Stimulated activated CD8-positive, alpha-beta memory T cell treated with anti-CD3 and anti-CD28 coated beads, Interleukin-4, amount 100 ng/mL, for 4 hours (primary cell): ENCODE data around the gene KY.

Experiments used
- DNase-seq, 2 donors: peaks; one replicate each; pipeline ENCODE4 v3.0.0-alpha.2; 2020; ENCODE audit warnings: low read depth in 2 of 2, low spot score in 1 of 2

KY gene

GRCh38 chr3:134620476-134621115 is 30.2 kb downstream of the KY start:
- DNase-seq: no peak

- no peak for DNase-seq
Observed at GRCh38 chr3:134619884-134620445, 30.9 kb downstream of the KY start.

GRCh38 chr3:134619301-134619615 is 31.6 kb downstream of the KY start:
- no peak for DNase-seq

GRCh38 chr3:134618478-134619300 is 32.1 kb downstream of the KY start:
- no peak for DNase-seq

- no peak for DNase-seq
Observed at GRCh38 chr3:134617608-134618477, 33.0 kb downstream of the KY start.

DNA sequence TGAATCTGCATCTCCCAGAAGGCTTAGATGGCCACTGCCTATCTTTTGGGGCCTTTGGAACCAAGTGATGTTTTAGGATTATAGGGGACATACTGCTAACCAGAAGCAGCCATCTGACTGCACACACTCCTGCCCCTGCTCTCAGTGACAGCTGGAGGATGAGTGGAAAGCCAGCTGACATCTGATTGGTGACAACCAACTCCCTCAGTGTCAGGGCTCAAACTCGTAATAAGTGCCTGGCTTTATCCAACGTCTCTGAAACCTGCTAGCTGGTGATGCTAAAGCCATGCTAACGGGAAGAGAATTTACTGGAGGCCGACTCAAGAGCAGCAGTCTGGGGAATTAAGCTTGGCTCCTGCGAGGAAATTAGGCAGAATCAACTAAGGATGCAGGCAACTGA is 35.1 kb downstream of the KY start:
- DNase-seq: no peak

DNA sequence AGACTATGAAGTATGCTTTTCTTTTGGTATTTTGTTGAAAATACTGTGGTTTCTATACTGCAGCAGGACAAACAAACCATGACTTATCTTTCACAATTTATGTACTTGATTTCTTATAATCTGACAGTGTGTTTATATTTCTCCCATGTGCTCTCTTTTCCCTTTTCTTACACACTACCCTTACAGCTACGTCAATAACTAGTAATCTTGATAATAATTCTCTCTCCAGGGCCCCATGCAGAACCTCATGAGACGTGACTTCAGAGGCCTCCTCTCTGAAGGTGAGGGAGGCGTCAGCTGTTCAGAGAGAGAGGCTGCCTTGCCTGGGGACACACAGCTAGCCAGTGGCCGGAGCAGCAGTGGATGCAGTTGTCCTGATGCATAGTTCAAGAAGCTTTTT is 35.9 kb downstream of the KY start:
- DNase-seq: no peak

- no peak for DNase-seq
Observed at GRCh38 chr3:134613006-134613520, 37.8 kb downstream of the KY start.

DNA sequence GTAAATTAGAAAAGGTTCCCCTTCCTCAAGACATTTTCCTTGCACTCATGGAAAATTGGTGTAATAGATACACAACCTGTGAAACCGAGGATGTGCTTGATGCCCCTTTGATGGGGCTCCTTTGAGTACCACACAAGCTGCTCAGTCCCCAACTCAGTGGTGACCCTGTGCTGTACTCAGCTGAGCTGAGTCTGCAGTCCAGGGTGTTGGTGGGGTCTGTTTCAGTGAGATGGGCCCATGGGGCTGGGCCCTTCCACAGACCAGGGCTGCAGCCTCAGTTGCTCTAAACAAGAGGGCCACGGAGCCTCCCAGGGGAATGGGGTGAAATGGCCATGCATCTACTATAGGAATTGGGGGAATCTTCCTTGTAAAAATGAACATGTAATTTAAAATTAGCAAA is 39.3 kb downstream of the KY start:
- no peak for DNase-seq

DNA sequence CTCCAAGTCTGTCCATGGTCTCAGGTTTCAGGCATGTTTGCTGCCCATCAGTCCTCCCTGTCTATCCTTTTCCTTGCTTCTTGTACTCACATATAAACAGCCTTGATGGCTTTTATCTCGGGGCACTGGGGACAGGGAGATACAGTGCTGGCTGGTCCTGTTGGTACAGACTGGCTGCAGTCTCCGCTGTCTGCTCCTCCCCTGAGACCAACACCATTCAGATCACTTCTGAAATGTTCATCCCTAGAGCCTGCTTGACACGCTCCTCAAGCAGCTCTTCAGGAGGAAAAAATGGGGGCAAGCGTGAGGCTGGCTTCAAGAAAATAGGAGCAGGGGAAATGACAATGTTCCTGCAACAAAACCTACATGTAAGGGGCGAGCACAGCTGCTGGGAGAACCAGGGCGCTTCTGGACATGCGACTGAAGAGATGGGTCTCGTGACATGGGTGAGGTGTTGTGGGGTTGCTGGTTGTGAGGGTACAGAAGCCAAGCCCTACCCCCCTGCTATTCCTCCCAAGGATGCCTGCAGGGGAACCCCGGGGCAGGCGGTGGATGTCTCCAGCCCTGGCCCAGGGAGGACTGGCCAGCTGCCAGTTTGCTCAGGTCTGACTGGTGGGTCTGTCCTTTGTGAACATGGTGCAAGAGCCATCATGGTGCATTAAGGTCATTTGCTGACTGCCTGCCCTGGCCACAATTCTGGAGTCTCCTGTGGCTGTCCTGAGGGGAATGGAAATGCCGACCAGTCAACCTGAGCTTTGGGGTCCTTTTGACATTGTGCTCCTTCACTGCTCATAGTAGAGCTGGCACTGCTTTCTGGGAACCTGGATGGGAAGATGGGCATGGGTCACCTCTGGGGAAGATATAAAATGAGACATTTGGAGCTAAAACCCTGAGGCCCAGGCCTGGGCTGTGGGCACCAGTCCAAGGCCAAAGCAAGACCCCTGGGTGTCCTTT is 40.1 kb downstream of the KY start:
- DNase-seq: no peak

DNA sequence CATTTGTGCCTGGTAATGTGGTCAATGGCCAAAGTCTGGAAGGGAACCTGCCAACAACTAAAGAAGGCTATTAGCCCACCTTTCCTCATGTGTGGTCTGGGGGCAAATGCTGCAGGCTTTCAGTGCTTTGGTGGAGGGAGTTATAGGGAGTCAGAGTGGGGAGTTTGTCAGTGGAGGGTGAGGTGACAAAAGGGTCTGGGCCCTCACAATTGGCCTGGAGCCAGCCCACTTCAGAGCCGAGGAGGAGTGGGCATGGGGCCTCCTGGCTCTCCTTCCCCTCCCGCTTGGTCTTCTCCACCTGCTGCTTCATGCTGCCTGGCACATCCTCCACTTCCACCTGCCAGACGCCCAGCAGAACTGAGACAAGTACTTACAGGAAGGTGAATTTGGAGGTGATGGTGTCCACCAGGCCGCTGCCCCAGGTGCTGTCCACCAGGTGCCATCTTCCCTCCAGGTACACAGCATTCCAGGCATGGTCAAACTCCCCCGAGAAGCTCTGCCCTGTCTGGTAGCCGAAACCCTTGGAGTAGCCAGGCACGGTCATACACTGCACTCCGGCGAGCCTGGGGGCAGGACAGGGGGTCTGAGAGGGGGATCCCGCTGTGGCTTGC is 40.9 kb downstream of the KY start:
- no peak for DNase-seq

- DNase-seq: no peak
Observed at GRCh38 chr3:134608771-134609435, 41.9 kb downstream of the KY start.

DNA sequence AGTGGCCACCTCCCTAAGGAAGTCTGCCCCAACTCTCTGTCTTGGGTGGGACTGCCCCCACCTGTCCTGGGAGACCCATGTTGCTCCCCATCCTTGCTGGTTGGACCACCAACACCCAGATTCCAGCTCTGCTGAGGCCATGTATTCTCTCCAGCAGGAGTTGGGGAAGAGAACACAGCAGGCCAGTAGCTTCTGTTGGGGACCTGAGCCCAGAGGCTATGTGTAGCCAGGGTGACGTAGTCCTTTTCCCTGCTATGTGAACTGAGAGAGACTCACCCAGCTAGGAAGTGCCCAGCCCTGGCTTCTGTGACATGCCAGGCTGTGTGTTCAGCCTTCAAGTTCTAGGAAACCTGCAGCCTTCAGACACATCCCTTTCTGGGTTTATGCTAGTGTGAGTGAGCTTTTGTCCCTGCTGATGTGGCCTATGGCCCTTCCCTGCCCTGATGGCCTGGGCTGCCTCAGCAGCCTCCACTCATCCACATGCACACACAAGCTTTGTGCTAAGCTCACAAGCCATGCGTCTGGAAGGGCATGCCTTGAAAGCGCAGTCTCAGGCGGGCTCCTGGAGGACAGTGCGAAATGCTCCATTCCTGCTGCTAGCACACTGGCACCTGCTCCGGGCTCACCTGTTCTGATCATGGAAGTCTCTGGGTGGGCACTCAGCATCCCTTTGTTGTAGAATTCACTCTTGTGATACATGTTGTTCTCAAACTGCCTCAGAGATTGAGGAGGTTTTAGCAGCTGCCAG is 42.6 kb downstream of the KY start:
- DNase-seq: no peak

- no peak for DNase-seq
Observed at GRCh38 chr3:134607054-134608022, 43.5 kb downstream of the KY start.

- DNase-seq: no peak
Observed at GRCh38 chr3:134606033-134607025, 44.5 kb downstream of the KY start.

- DNase-seq: no peak
Observed at GRCh38 chr3:134605556-134605955, 45.3 kb downstream of the KY start.
